CD4-positive, alpha-beta T cell (primary cell): Measurements from ENCODE around the gene PKD1L1. TPM values are rescaled to one million over a fixed set of nuclear protein-coding genes. Genes with fewer than 3 reads are reported as not detected.

ENCODE experiments used
- ATAC-seq: fragments of 200-7000 bp; cut with Tn5 transposase; one replicate; pipeline ENCODE4 v1.10.0; 2022; ENCODE audit warnings: mild to moderate bottlenecking; ENCODE audit not compliant: poor library complexity
- CTCF ChIA-PET: fragments of 350-600 bp; sonication (Branson Sonifier 250); formaldehyde crosslinking; loops from one replicate; lab custom pipeline; 2021; ENCODE audit warnings: antibody characterized with exemption, inconsistent platforms; lab: Charles Lee
- POLR2A ChIA-PET: fragments of 350-600 bp; sonication (Branson Sonifier 250); formaldehyde crosslinking; loops from one replicate; lab custom pipeline; 2021; ENCODE audit warnings: antibody characterized with exemption, inconsistent platforms; lab: Charles Lee
- DNase-seq, 14 experiments: peaks; one replicate each; pipeline ENCODE4 v3.0.0-alpha.2; 2013 to 2020; ENCODE audit warnings: mixed read lengths in 2 of 14
- H3K27ac ChIP-seq, 2 donors: one replicate each; pipeline versions ENCODE4 v1.5.1 to v1.7.0; 2013; ENCODE audit warnings: low read length in 2 of 2, low read depth in 1 of 2, mild to moderate bottlenecking in 1 of 2
- H3K27me3 ChIP-seq, 2 experiments: 1 replicate in 1 of 2; 2 replicates in 1 of 2; pipeline versions ENCODE4 v1.6.1 to v1.7.0; 2013; ENCODE audit warnings: low read length in 2 of 2, control low read depth in 1 of 2, mild to moderate bottlenecking in 1 of 2, moderate library complexity in 1 of 2; ENCODE audit not compliant: insufficient read depth in 2 of 2, control insufficient read depth in 1 of 2
- H3K36me3 ChIP-seq: one replicate; pipeline ENCODE4 v1.6.1; 2013; ENCODE audit warnings: low read length, control low read depth; ENCODE audit not compliant: insufficient read depth
- H3K4me1 ChIP-seq: one replicate; pipeline ENCODE4 v1.6.1; 2013; ENCODE audit warnings: low read length, control low read depth; ENCODE audit not compliant: insufficient read depth
- H3K4me3 ChIP-seq: one replicate; pipeline ENCODE4 v1.5.1; 2013; ENCODE audit warnings: mild to moderate bottlenecking, low read length, moderate library complexity
- H3K9me3 ChIP-seq, 2 experiments: 1 replicate in 1 of 2; 2 replicates in 1 of 2; pipeline versions ENCODE4 v1.6.1 to v1.7.0; 2013; ENCODE audit warnings: low read length in 2 of 2, mild to moderate bottlenecking in 2 of 2, control low read depth in 1 of 2, moderate library complexity in 1 of 2; ENCODE audit not compliant: control insufficient read depth in 1 of 2, insufficient read depth in 1 of 2
- H3K27ac Mint-ChIP-seq: one replicate; pipeline ENCODE4 v1.8.0; 2020; ENCODE audit warnings: mixed read lengths
- H3K27me3 Mint-ChIP-seq: one replicate; pipeline ENCODE4 v1.8.0; 2021; ENCODE audit warnings: mixed read lengths
- H3K36me3 Mint-ChIP-seq: one replicate; pipeline ENCODE4 v1.8.0; 2021; ENCODE audit warnings: low read depth, mixed read lengths
- H3K4me1 Mint-ChIP-seq: one replicate; pipeline ENCODE4 v1.8.0; 2021; ENCODE audit warnings: low read depth, mixed read lengths
- H3K4me3 Mint-ChIP-seq: one replicate; pipeline ENCODE4 v1.8.0; 2020; ENCODE audit warnings: mild to moderate bottlenecking, mixed read lengths
- H3K9me3 Mint-ChIP-seq: one replicate; pipeline ENCODE4 v1.8.0; 2020; ENCODE audit warnings: mixed read lengths
- intact Hi-C, 2 experiments: fragments of 100-400 bp; cut with DNase I in 1 of 2; cut with micrococcal nuclease in 1 of 2; formaldehyde crosslinking; loops; one replicate each; pipeline versions ENCODE4 v1.15.1 to v1.9.0; 2023 to 2025; cut with DNase I, micrococcal nuclease
- total RNA-seq, 174 experiments: library from RNA in 2 of 174; stranded (reverse) in 2 of 174; gene quantifications; one replicate each; pipeline ENCODE4 v1.2.3 and lab custom pipeline; 2021 to 2026
- TF ChIP-seq, protein P1 (sequence below): fragments of 200-600 bp; IDR thresholded peaks from one replicate; pipeline ENCODE4 v1.8.0; 2022; ENCODE audit warnings: antibody characterized with exemption, mild to moderate bottlenecking

The PKD1L1 gene
- total RNA-seq, 2 experiments from 2014 or later: 0.20 to 0.25 TPM

DNA sequence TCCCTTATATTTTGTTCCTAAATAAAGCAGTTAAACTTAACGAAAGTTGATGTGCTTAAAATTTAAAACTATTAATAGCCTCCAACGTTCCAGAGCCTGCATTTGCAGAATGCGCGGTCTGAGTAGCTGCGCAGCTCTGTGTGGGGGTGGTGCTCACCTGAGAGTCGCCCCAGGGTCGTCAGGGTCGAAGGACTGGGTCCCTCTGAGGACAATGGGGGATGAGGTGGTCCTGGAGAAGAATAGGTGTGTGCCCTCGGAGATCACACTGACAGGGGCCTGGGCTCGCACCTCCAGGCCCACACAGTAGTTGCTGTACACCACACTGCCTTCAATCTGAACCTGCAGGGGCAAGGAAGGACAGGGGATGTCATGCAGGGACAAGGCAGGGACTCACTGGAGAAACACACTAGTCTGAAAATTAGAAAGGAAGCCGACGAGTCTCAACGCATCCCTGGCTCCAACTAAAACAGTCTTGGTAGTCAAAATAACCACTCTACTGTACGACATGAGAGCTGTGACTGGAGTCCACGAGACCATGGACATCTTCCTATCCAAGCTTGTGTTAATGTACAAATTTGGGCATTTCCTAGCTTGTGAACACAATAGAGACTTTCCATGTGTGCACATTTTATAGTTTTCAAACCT, 54.4 kb downstream of the PKD1L1 start:
- ChIA-PET CTCF (no interaction called here), POLR2A (no interaction called here)
- Histone ChIP-seq H3K4me1 (no peaks in the 10 kb centered on the region), H3K27me3 (no peaks in the 10 kb centered on the region), H3K36me3 (no peaks in the 10 kb centered on the region), H3K27ac (no peak overlapping the region), H3K9me3 (no peaks in the 10 kb centered on the region), H3K4me3 (no peak overlapping the region)
- DNase-seq (no peak), ATAC-seq (no peak)
- no peak overlapping the region for H3K4me3 Mint-ChIP-seq
- no peaks in the 10 kb centered on the region for H3K9me3 Mint-ChIP-seq
- no peaks in the 10 kb centered on the region for H3K27me3 Mint-ChIP-seq
- no peaks in the 10 kb centered on the region for H3K4me1 Mint-ChIP-seq
- H3K27ac Mint-ChIP-seq: no peak overlapping the region
- H3K36me3 Mint-ChIP-seq: peaks cover 6% of the 10 kb centered on the region
- TF ChIP-seq, protein P1, sequence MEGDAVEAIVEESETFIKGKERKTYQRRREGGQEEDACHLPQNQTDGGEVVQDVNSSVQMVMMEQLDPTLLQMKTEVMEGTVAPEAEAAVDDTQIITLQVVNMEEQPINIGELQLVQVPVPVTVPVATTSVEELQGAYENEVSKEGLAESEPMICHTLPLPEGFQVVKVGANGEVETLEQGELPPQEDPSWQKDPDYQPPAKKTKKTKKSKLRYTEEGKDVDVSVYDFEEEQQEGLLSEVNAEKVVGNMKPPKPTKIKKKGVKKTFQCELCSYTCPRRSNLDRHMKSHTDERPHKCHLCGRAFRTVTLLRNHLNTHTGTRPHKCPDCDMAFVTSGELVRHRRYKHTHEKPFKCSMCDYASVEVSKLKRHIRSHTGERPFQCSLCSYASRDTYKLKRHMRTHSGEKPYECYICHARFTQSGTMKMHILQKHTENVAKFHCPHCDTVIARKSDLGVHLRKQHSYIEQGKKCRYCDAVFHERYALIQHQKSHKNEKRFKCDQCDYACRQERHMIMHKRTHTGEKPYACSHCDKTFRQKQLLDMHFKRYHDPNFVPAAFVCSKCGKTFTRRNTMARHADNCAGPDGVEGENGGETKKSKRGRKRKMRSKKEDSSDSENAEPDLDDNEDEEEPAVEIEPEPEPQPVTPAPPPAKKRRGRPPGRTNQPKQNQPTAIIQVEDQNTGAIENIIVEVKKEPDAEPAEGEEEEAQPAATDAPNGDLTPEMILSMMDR: no peak
- intact Hi-C loops: no loop called here

DNA sequence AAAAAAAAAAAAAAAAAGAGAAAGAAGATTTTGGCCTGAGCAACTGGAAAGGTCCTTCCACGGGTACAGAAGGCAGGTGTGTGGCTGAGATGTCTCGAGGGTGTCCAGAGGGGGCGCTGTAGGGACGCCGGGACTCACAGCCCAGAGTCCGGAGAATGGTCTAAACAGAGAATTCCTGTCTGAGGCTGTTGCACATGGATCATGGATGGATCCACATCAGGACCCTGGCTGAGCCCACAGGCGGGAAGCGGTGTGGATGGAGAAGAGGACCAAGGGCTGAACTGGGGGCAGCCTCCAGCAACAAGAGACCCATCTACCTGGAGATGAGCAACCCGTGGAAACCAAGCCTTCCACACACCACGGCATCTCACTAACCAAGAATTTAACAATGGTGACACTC, 55.0 kb downstream of the PKD1L1 start:
- Mint-ChIP-seq H3K4me3 (no peak overlapping the region), H3K27ac (no peak overlapping the region), H3K27me3 (no peaks in the 10 kb centered on the region), H3K4me1 (no peaks in the 10 kb centered on the region), H3K9me3 (no peaks in the 10 kb centered on the region), H3K36me3 (peaks cover 6% of the 10 kb centered on the region)
- no peaks in the 10 kb centered on the region for H3K36me3 ChIP-seq
- H3K9me3 ChIP-seq: no peaks in the 10 kb centered on the region
- H3K27me3 ChIP-seq: no peaks in the 10 kb centered on the region
- DNase-seq (no peak), ATAC-seq (no peak)
- no peaks in the 10 kb centered on the region for H3K4me1 ChIP-seq
- H3K27ac ChIP-seq: no peak overlapping the region
- TF ChIP-seq, protein P1: no peak
- H3K4me3 ChIP-seq: no peak overlapping the region
- POLR2A ChIA-PET: no interaction called here
- intact Hi-C loops: no loop called here
- CTCF ChIA-PET: no interaction called here

DNA sequence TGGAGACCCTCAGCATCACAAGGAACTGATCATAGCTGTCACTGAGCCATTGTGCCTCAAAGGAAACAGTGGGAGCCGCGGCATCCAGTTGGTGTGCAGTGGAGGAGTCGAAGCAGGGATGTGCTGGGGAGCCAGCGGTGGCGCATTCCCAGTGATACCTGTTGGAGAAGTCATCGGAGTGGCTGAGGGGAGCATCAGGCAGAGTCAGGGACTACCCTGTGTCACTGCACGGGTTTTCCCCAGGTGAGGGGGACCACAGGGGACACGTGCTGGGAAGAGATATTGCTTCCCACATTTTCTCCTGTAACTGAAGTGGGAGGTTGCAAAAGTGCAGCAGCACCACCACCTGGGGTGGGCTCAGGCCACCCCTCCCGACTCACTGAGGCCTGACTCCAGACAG, 57.7 kb downstream of the PKD1L1 start:
- no peaks in the 10 kb centered on the region for H3K9me3 Mint-ChIP-seq
- H3K4me3 Mint-ChIP-seq: no peak overlapping the region
- peaks cover 6% of the 10 kb centered on the region for H3K36me3 Mint-ChIP-seq
- Histone ChIP-seq H3K27me3 (no peaks in the 10 kb centered on the region), H3K9me3 (no peaks in the 10 kb centered on the region), H3K36me3 (no peaks in the 10 kb centered on the region), H3K27ac (no peak overlapping the region), H3K4me1 (no peaks in the 10 kb centered on the region), H3K4me3 (no peak overlapping the region)
- TF ChIP-seq, protein P1: no peak
- intact Hi-C loops: no loop called here
- H3K27me3 Mint-ChIP-seq: no peaks in the 10 kb centered on the region
- H3K4me1 Mint-ChIP-seq: no peaks in the 10 kb centered on the region
- H3K27ac Mint-ChIP-seq: no peak overlapping the region
- no peak for ATAC-seq
- POLR2A ChIA-PET: no interaction called here
- CTCF ChIA-PET: no interaction called here
- no peak for DNase-seq
